Measurements from ENCODE around the gene ZIC1.

The ZIC1 gene

GRCh38 chr3:147409143-147410115 is at the start of gene ZIC1:
TSS of gene ZIC1 (plus strand) at chr3:147409365. CDS start at chr3:147410113, 748 bp downstream.
- FAIRE-seq (no peak), DNase-seq (ENCODE audit: low spot score) (no peak)

GRCh38 chr3:147360051-147360439 is 49.1 kb upstream of the ZIC1 start:
- DNase-seq (ENCODE audit: low spot score), result no peak
- FAIRE-seq, result no peak

- DNase-seq (ENCODE audit: low spot score) (no peak), FAIRE-seq (no peak)
Measured at GRCh38 chr3:147360646-147361453, 48.3 kb upstream of the ZIC1 start.

GRCh38 chr3:147361454-147362420 is 47.4 kb upstream of the ZIC1 start:
- no peak for FAIRE-seq
- no peak for DNase-seq (ENCODE audit: low spot score)

GRCh38 chr3:147364771-147365170 is 44.4 kb upstream of the ZIC1 start:
- DNase-seq (ENCODE audit: low spot score) (no peak), FAIRE-seq (no peak)

GRCh38 chr3:147365196-147366115 is 43.7 kb upstream of the ZIC1 start:
- no peak for DNase-seq (ENCODE audit: low spot score)
- no peak for FAIRE-seq

GRCh38 chr3:147367676-147368075 is 41.5 kb upstream of the ZIC1 start:
- DNase-seq (ENCODE audit: low spot score), result no peak
- FAIRE-seq, result no peak

- FAIRE-seq (no peak), DNase-seq (ENCODE audit: low spot score) (no peak)
Measured at GRCh38 chr3:147368151-147368550, 41.0 kb upstream of the ZIC1 start.

GRCh38 chr3:147368561-147369221 is 40.5 kb upstream of the ZIC1 start:
- no peak for DNase-seq (ENCODE audit: low spot score)
- no peak for FAIRE-seq

- FAIRE-seq (no peak), DNase-seq (ENCODE audit: low spot score) (no peak)
Measured at GRCh38 chr3:147369231-147369630, 39.9 kb upstream of the ZIC1 start.

GRCh38 chr3:147369661-147370123 is 39.5 kb upstream of the ZIC1 start:
- DNase-seq (ENCODE audit: low spot score), result no peak

GRCh38 chr3:147370349-147370748 is 38.8 kb upstream of the ZIC1 start:
- DNase-seq (ENCODE audit: low spot score) (no peak), FAIRE-seq (no peak)

More at GRCh38 chr3:147369661-147370123, 39.5 kb upstream of the ZIC1 start:
- FAIRE-seq, result no peak

- DNase-seq (ENCODE audit: low spot score) (no peak), FAIRE-seq (no peak)
Measured at GRCh38 chr3:147371140-147371539, 38.0 kb upstream of the ZIC1 start.

GRCh38 chr3:147371771-147372340 is 37.3 kb upstream of the ZIC1 start:
- no peak for DNase-seq (ENCODE audit: low spot score)
- no peak for FAIRE-seq

- FAIRE-seq, result no peak
- no peak for DNase-seq (ENCODE audit: low spot score)
Measured at GRCh38 chr3:147372525-147373027, 36.6 kb upstream of the ZIC1 start.

- FAIRE-seq, result no peak
- no peak for DNase-seq (ENCODE audit: low spot score)
Measured at GRCh38 chr3:147373301-147373700, 35.9 kb upstream of the ZIC1 start.

GRCh38 chr3:147377412-147378367 is 31.5 kb upstream of the ZIC1 start:
- FAIRE-seq (no peak), DNase-seq (ENCODE audit: low spot score) (no peak)

- DNase-seq (ENCODE audit: low spot score) (no peak), FAIRE-seq (no peak)
Measured at GRCh38 chr3:147379651-147380050, 29.5 kb upstream of the ZIC1 start.
